HL-60/S4 treated with phorbol 12-myristate 13-acetate at 8.2 ng/mL for 4 days and 3 days (cell line): ENCODE measurements around the gene FBN1.

ENCODE experiments used
- in situ Hi-C: fragments of 300-500 bp; cut with MboI; formaldehyde crosslinking; loops from 2 replicates; pipeline ENCODE4 v1.15.0; 2022; ENCODE audit warnings: low sequenced_read_pairs

Gene FBN1

GRCh38 chr15:48556159-48556897 is 89.2 kb downstream of the FBN1 start:
- in situ Hi-C loops: no loop called here

DNA sequence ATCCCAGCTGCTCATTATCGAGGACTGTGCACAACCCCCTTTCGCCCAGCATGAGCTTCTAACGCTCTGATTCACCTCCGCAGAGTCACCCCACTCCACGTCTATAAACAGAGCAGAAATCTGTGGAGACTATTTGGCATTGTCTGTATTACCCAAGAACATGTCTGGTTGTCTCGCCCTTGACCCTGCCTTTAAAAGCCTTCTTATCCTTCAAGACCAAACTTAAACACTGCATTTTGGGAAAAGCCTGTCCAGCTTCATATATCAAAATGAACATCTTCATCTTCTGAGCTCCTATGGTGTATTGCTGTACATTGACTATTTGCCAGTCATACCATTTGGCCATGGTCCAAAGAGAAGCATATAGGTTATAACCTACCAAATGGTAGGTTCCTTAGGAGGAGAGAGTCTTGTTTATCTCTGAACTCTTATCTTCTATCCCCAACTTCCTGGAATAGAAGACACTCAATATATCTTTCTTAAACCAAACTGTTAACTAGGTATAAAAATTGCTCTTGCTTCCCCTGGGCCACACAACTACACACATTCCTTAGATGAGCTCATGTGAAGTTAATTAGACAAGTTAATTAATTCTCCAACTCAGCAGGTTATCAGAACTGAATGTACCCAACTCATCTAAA is 90.1 kb downstream of the FBN1 start:
- in situ Hi-C loops: no loop called here

GRCh38 chr15:48554112-48554511 is 91.4 kb downstream of the FBN1 start:
- in situ Hi-C loops: no loop called here

- in situ Hi-C loops: no loop called here
These were observed 92.0 kb downstream of the FBN1 start for GRCh38 chr15:48553559-48553958.

DNA sequence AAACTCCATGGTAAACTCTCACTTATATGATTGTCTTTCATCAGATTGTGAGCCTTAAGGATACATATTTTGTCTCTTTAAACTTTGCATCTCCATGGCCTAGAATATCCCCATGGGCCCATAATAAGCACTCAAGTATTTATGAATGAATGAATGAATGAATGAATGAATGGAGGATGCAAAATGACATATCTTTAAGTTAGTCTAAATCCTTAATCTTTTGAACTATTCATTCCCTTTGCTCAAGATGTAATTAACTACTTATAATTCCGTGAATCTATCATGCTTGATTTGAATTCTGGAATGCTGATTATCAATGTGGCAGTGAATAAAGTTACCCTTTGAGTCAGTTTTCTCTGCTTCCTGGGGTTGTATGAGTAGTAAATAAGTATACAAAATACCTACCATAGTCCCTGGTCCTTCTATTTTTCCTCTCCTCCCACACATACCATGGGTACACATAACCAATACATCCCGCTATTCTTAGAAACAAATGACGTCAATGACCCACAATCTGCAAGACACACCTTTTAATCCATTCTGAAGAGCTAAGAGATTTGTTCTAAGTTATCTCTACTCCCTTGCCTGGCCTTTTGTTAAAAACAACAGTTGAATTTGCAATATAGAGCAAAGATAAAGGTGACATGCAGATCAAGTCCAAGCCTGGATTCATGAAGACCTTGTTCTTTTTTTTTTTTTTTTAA is 94.5 kb downstream of the FBN1 start:
- in situ Hi-C loops: no loop called here

DNA sequence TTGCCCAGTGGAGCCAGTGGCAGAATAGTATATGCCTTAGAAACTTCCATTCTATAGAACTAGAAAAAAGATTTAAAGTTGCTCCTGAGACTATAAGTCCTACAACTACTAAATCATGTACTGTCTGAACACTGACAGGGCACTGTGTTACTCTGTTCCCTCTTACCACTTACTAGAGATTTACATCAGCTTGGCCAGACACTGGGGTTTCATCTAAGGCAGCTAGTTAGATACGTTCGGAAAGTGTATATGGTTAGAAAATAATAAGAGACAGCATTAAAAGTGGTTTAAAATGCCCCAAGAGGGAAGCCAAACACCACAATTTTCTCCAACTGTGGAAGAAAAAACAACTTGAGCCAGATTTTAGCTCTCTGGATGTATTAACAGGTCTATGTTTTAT is 97.1 kb downstream of the FBN1 start:
- in situ Hi-C loops: no loop called here

DNA sequence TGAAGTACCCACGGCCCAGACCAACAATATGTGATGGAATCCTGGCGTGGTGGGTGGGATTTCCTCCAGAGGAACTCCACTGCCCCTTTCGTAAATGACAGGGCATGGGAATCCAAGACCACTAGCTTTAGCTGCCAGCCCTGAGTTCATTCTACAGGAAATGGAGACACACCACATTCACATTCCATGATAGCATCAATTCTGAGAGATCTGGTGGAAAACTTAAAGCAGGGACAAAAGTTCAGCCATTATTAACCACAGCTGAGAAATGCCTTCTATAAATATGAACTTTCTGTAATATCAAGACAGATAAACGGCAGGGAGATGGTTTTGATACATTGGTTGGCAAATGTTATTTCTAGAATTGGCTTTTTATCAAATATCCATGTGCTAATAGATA is 98.2 kb downstream of the FBN1 start:
- in situ Hi-C loops: no loop called here

GRCh38 chr15:48546296-48546695 is 99.2 kb downstream of the FBN1 start:
- in situ Hi-C loops: no loop called here

DNA sequence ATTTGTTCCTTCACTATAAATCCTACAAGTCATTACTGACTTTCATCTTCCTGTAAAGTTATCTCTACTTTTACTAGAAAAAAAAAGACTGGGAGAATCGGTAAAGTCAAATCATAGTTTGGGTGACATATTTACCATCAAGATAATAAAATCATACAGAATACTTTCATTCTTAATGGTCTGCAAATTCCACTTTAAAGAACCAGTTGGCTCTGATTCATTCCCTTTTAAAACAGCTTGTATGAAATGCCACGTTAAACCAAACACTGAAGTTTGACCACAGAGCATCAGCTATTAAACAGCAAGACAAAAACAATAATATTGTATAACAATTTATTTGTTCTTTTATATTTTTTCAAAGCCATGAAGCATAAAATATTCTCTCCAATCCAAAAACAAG is 100.7 kb downstream of the FBN1 start:
- in situ Hi-C loops: no loop called here

- in situ Hi-C loops: no loop called here
These were observed 103.9 kb downstream of the FBN1 start for GRCh38 chr15:48541341-48542278.

DNA sequence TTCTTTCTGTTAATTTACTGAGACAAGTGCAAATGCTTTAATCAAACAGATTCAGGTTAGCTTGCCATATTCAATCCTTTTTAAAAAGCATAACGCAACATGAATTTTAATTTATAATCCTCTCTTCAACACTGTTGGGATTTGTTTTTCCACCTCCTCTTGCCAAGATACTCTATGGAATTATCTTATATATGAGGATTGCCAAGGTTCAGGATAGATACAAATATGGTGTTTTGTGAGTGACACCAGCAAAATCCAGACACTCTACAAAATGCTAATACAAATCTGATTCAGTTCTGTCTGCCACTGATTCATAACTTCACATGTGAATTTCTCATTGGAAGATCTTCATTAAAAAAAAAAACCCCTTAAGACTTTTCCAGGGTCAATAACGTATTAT is 104.8 kb downstream of the FBN1 start:
- in situ Hi-C loops: no loop called here

DNA sequence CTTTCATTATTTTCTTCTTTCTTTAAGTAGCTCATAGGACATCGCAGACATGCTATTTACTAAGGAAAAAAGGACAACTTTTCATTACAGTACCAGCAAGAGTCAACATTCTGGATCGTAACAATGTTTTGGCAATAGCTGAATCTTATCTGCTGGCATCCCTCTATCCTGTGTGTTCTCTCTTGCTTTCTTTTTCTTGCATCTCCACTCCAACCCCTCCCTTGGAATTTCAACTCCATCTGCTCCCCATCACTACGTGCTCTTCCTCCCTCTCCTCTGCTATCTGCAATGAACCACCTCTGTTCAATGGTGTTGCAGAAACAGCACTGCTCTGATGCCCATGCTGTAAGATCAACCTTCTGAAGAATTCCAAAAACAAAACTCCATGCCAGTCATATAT is 106.6 kb downstream of the FBN1 start:
- in situ Hi-C loops: no loop called here

- in situ Hi-C loops: no loop called here
These were observed 108.0 kb downstream of the FBN1 start for GRCh38 chr15:48537271-48538113.

- in situ Hi-C loops: no loop called here
These were observed 108.8 kb downstream of the FBN1 start for GRCh38 chr15:48536681-48537091.

DNA sequence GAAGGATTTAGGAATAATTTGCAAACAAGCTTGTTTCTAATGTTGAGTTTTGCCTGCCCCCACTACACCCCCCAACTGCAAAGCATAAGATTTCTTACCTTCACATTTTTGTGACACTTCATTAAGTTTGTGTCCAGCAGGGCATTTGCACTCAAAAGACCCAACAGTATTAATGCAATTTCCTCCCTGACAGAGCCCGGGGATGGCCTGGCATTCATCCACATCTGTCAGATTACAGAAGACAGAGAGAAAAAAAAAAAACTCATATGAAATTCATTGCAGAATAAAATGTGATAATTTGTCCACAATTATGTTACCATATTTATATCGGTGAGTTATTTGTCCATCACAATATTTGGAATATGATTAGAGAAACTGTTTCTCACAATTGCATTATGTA is 111.5 kb downstream of the FBN1 start:
- in situ Hi-C loops: no loop called here

GRCh38 chr15:48532946-48533345 is 112.6 kb downstream of the FBN1 start:
- in situ Hi-C loops: no loop called here

- in situ Hi-C loops: no loop called here
These were observed 115.0 kb downstream of the FBN1 start for GRCh38 chr15:48530528-48530927.

DNA sequence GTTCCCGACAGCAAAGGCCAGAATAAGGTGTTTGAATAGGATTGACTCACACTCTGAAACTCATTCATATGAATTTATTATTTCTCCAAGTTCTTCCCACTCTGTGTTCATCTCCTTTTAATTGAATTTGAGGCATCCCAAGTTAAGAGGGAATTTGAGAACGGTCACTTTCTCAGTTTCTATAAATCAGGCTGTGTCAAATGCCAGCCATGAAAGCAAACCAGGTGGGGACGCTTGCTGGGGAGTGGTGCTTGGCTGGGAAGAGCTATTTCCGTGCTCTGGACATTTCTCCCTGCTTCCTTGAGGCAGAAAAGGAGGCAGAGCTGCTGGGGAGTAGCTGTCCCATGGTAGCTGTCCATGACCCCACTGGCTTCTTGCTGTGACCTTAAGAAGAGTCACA is 116.6 kb downstream of the FBN1 start:
- in situ Hi-C loops: no loop called here

GRCh38 chr15:48527517-48527916 is 118.0 kb downstream of the FBN1 start:
- in situ Hi-C loops: no loop called here

GRCh38 chr15:48522911-48523310 is 122.6 kb downstream of the FBN1 start:
- in situ Hi-C loops: no loop called here
